Measurements from ENCODE around the gene UBR4. TPM values are rescaled to one million over a fixed set of nuclear protein-coding genes. Genes with fewer than 3 reads are reported as not detected.

UBR4 gene
- polyA plus RNA-seq, 2 of the 4 experiments (the other 2 are of a cell fraction): 55.8 to 74.3 TPM

DNA sequence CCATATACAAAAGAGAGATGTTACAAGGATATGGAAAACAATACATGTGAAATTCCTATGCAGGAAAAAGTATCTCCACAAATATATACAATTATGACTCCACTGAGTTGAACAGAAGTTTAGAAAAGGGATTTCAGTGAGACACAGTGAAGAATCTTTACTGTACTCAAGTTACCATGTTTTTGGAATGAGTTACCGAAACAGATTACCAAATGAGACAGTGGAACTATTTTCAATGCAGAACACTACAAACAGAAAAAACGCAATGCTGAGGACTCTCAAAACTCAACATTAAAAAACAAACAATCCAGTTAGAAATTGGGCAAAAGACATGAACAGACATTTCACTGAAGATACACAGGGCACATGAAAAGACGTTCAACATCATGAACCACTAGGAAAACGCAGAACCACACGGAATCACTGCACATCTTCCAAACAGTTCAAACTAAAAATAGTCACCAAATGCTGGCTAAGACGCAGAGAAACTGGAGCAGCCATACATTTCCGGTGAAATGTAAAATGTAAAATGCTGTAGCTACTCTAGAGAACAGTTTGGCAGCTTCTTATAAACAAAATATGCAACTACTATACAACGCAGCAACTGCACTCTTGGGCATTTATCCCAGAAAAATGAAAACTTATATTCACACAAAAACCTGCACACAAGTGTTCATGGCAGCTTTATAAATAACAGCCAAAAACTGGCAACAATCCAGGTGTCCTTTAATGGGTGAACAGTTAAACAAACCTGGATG is 118.7 kb downstream of the UBR4 start:
- WGBS (ENCODE audit: missing lambda C conversion rate): 88% methylated on average over 8 of the region's 8 CpGs
- ATAC-seq (no peak), DNase-seq (ENCODE audit: low read depth in 1 of 2, low spot score in 1 of 2) (no peak), FAIRE-seq (no peak)
- Histone ChIP-seq H3K27ac (peak overlapping the region in 1 of 2 experiments; percentile 49; a peak in 1 of 6 replicates), H3K4me3 (no peak overlapping the region), H3K4me2 (no peak overlapping the region), H3K4me1 (peaks cover 34% of the 10 kb centered on the region), H3K9me3 (no peaks in the 10 kb centered on the region)
- POLR2A ChIA-PET: no interaction called here
- CTCF ChIA-PET: interaction anchor here (1.3 to 15.2 kb wide), 3 partner anchors 79 to 182 kb away, joined by 3 to 319 read pairs (median 9); partner anchors contain the start of gene ALDH4A1
- TF ChIP-seq NFE2L2 (conservative IDR thresholded peaks at IDR 0.05; ENCODE audit: low read length): no peak
- no peak for TF ChIP-seq RNF2 (IDR thresholded peaks at IDR 0.05; ENCODE audit: borderline replicate concordance, low read depth)
- no peak for TF ChIP-seq POLR2AphosphoS2 (conservative IDR thresholded peaks at IDR 0.05; ENCODE audit: low read length)
- TF ChIP-seq SREBF2 (IDR thresholded peaks at IDR 0.05): no peak
- no peak for TF ChIP-seq EP300 (IDR thresholded peaks at IDR 0.05)
- no peak for TF ChIP-seq NR3C1 (IDR thresholded peaks at IDR 0.05)
- TF ChIP-seq, protein P1, sequence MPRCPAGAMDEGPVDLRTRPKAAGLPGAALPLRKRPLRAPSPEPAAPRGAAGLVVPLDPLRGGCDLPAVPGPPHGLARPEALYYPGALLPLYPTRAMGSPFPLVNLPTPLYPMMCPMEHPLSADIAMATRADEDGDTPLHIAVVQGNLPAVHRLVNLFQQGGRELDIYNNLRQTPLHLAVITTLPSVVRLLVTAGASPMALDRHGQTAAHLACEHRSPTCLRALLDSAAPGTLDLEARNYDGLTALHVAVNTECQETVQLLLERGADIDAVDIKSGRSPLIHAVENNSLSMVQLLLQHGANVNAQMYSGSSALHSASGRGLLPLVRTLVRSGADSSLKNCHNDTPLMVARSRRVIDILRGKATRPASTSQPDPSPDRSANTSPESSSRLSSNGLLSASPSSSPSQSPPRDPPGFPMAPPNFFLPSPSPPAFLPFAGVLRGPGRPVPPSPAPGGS (IDR thresholded peaks at IDR 0.05): no peak
- TF ChIP-seq, protein P2, sequence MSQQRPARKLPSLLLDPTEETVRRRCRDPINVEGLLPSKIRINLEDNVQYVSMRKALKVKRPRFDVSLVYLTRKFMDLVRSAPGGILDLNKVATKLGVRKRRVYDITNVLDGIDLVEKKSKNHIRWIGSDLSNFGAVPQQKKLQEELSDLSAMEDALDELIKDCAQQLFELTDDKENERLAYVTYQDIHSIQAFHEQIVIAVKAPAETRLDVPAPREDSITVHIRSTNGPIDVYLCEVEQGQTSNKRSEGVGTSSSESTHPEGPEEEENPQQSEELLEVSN (IDR thresholded peaks at IDR 0.05; ENCODE audit: borderline replicate concordance, low read depth): no peak
- no peak for TF ChIP-seq RAD21 (conservative IDR thresholded peaks at IDR 0.05 in 1 of 2, IDR thresholded peaks at IDR 0.05 in 1 of 2)
- TF ChIP-seq HDAC2 (IDR thresholded peaks at IDR 0.05): no peak
- TF ChIP-seq CHD2 (IDR thresholded peaks at IDR 0.05; ENCODE audit: low read length, partially characterized antibody): no peak
- no peak for TF ChIP-seq NPAS2 (CRISPR knock-in tag; IDR thresholded peaks at IDR 0.05; ENCODE audit: borderline replicate concordance)
- TF ChIP-seq, protein P3, sequence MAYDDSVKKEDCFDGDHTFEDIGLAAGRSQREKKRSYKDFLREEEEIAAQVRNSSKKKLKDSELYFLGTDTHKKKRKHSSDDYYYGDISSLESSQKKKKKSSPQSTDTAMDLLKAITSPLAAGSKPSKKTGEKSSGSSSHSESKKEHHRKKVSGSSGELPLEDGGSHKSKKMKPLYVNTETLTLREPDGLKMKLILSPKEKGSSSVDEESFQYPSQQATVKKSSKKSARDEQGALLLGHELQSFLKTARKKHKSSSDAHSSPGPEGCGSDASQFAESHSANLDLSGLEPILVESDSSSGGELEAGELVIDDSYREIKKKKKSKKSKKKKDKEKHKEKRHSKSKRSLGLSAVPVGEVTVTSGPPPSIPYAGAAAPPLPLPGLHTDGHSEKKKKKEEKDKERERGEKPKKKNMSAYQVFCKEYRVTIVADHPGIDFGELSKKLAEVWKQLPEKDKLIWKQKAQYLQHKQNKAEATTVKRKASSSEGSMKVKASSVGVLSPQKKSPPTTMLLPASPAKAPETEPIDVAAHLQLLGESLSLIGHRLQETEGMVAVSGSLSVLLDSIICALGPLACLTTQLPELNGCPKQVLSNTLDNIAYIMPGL (CRISPR knock-in tag; IDR thresholded peaks at IDR 0.05; ENCODE audit: borderline replicate concordance): no peak
- no peak for TF ChIP-seq JUNB (IDR thresholded peaks at IDR 0.05)
- no peak for TF ChIP-seq ZNF302 (CRISPR knock-in tag; IDR thresholded peaks at IDR 0.05)

DNA sequence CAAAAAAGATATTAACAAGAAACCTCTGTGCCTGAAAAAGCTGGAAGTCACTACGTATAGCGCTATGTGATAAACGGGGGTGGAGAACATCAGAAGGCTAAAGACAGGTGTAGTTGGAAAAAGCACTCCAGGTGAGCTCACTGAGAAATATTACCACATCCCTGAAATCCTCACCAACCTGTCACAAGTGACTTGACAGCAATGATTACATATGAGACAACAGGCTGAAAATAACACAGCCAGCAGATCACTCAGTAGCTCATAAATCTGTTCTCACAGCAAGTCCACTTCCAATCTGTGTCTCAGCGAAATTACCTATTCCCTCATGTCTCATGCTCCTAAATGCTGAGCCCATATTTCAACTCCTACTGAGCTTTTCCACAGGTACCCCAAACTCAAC is 120.5 kb downstream of the UBR4 start:
- FAIRE-seq (no peak), DNase-seq (ENCODE audit: low read depth in 1 of 2, low spot score in 1 of 2) (no peak), ATAC-seq (no peak)
- H3K27ac ChIP-seq: no peak overlapping the region
- no peaks in the 10 kb centered on the region for H3K9me3 ChIP-seq
- peaks cover 32% of the 10 kb centered on the region for H3K4me1 ChIP-seq
- 93% methylated on average over 4 of the region's 4 CpGs for WGBS (ENCODE audit: missing lambda C conversion rate)
- ChIA-PET POLR2A (no interaction called here), CTCF (interaction anchor here (1.1 to 15.2 kb wide), 7 partner anchors 8 to 205 kb away, joined by 3 to 319 read pairs (median 7); partner anchors contain the start of gene ALDH4A1)
- H3K4me3 ChIP-seq: no peak overlapping the region
- H3K4me2 ChIP-seq: no peak overlapping the region
- TF ChIP-seq SMC3 (IDR thresholded peaks at IDR 0.05): no peak
- no peak for TF ChIP-seq FOXS1 (CRISPR knock-in tag; IDR thresholded peaks at IDR 0.05)
- TF ChIP-seq RAD21 (conservative IDR thresholded peaks at IDR 0.05 in 1 of 2, IDR thresholded peaks at IDR 0.05 in 1 of 2): no peak
- no peak for TF ChIP-seq CBX8 (IDR thresholded peaks at IDR 0.05)
- no peak for TF ChIP-seq MAFK (IDR thresholded peaks at IDR 0.05; ENCODE audit: partially characterized antibody)
- TF ChIP-seq, protein P4, sequence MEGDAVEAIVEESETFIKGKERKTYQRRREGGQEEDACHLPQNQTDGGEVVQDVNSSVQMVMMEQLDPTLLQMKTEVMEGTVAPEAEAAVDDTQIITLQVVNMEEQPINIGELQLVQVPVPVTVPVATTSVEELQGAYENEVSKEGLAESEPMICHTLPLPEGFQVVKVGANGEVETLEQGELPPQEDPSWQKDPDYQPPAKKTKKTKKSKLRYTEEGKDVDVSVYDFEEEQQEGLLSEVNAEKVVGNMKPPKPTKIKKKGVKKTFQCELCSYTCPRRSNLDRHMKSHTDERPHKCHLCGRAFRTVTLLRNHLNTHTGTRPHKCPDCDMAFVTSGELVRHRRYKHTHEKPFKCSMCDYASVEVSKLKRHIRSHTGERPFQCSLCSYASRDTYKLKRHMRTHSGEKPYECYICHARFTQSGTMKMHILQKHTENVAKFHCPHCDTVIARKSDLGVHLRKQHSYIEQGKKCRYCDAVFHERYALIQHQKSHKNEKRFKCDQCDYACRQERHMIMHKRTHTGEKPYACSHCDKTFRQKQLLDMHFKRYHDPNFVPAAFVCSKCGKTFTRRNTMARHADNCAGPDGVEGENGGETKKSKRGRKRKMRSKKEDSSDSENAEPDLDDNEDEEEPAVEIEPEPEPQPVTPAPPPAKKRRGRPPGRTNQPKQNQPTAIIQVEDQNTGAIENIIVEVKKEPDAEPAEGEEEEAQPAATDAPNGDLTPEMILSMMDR (IDR thresholded peaks at IDR 0.05): no peak
- TF ChIP-seq, protein P5, sequence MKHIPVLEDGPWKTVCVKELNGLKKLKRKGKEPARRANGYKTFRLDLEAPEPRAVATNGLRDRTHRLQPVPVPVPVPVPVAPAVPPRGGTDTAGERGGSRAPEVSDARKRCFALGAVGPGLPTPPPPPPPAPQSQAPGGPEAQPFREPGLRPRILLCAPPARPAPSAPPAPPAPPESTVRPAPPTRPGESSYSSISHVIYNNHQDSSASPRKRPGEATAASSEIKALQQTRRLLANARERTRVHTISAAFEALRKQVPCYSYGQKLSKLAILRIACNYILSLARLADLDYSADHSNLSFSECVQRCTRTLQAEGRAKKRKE (CRISPR knock-in tag; IDR thresholded peaks at IDR 0.05; ENCODE audit: low read depth): no peak
- no peak for TF ChIP-seq MAZ (IDR thresholded peaks at IDR 0.05; ENCODE audit: borderline replicate concordance, low read depth, low read length)
- TF ChIP-seq, protein P1 (IDR thresholded peaks at IDR 0.05): no peak
- TF ChIP-seq CBX2 (IDR thresholded peaks at IDR 0.05; ENCODE audit: borderline replicate concordance, low read depth): no peak
- TF ChIP-seq, protein P6, sequence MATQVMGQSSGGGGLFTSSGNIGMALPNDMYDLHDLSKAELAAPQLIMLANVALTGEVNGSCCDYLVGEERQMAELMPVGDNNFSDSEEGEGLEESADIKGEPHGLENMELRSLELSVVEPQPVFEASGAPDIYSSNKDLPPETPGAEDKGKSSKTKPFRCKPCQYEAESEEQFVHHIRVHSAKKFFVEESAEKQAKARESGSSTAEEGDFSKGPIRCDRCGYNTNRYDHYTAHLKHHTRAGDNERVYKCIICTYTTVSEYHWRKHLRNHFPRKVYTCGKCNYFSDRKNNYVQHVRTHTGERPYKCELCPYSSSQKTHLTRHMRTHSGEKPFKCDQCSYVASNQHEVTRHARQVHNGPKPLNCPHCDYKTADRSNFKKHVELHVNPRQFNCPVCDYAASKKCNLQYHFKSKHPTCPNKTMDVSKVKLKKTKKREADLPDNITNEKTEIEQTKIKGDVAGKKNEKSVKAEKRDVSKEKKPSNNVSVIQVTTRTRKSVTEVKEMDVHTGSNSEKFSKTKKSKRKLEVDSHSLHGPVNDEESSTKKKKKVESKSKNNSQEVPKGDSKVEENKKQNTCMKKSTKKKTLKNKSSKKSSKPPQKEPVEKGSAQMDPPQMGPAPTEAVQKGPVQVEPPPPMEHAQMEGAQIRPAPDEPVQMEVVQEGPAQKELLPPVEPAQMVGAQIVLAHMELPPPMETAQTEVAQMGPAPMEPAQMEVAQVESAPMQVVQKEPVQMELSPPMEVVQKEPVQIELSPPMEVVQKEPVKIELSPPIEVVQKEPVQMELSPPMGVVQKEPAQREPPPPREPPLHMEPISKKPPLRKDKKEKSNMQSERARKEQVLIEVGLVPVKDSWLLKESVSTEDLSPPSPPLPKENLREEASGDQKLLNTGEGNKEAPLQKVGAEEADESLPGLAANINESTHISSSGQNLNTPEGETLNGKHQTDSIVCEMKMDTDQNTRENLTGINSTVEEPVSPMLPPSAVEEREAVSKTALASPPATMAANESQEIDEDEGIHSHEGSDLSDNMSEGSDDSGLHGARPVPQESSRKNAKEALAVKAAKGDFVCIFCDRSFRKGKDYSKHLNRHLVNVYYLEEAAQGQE (IDR thresholded peaks at IDR 0.05): no peak
- TF ChIP-seq SREBF2 (IDR thresholded peaks at IDR 0.05): no peak
